HS-5 (cell line): Measurements from ENCODE around the gene COL21A1.

Experiments
- DNase-seq: peaks from one replicate; pipeline ENCODE4 v3.0.0-alpha.2; 2012; ENCODE audit warnings: low read depth

COL21A1 gene

DNA sequence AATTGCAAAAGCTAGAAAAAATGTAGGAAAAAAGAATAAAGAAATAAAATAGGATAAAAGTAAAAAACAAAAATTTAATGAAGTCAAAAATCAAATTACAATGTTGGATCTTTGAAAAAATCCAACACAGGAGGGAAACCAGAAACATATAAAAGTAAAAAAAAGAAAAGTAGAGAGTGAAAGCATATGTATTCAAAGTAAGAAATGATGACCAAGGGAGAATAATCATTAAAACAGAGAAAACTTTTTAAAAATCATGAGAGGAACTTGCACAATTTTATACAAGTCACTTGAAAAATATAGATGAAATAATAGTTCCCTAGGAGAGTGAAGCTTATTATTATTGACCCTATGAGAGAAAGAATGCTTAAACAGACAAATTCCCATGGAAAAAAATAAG, 138.2 kb downstream of the COL21A1 start:
- no peak for DNase-seq

DNA sequence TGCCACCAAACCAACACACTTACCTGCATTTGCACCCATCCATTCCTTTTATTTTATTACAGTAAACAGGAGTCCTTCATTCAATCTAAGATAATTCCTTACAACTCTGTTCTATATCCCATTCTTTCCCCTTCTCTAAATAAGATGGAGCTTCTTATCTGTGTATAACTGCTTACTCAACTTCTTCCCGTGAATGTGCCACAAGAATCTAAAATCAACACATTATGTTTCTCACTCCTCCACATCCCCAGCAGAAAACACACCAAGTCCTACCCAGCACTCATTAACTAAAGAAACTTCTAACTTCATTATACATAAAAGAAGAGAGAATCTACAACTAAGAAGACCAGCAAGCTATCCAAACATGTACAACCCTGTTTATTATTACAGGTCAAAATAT, 141.1 kb downstream of the COL21A1 start:
- DNase-seq, result no peak

DNA sequence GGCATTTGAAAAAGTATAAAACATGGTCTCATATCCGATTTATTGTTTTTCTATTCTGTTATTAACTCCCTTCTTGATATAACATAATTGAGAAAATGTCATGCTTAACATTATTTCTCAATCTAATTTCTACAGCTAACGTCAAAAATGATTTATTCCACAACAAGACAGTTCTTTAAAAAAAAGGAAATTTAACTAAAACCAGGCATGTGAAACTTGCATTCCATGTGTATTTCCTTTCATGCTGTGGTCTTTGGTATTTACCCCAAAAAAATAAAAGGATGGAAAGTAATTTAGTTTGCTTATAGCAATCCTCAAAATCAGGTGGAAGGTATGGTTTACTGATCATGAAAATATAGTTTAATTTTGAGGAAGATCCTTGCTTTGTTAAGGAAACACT, 142.8 kb downstream of the COL21A1 start:
- no peak for DNase-seq

DNA sequence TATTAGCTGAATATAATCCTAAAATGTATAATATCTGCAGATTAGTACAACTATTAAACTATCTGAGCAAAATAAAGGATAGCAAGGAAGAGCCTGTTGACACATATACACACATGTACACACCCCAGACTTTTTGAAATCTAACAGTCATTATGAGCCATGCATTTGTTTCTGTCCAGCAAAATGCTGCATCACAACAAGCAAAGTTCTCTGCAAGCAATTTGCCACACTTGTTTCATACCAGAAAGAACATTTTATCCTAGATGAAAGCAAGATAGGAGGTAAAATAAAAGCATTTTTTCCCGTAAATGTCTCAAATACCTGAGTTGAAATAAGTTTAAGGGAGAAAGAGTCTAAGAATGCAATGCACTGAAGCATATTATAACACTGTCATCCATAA, 145.2 kb downstream of the COL21A1 start:
- DNase-seq, result no peak

DNA sequence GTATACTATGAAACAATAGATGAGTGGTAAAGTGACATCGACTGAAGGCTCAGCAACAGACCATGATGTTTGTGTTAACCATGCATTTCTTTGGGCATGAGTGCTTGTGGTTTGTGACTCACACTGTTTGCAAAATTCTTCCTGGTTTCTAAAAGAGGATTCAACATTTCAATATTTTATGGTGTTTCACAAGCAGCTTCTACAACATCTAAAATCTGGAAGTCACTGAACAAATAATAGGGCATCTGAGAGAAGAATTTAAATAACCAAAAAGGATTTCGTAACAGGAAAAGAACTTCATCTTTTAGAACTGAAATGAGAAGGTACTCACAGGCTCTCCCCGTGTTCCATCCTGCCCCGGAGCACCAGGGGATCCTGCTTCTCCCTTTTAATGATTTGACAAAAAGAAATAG, 146.2 kb downstream of the COL21A1 start:
- DNase-seq, result peak; percentile 98

DNA sequence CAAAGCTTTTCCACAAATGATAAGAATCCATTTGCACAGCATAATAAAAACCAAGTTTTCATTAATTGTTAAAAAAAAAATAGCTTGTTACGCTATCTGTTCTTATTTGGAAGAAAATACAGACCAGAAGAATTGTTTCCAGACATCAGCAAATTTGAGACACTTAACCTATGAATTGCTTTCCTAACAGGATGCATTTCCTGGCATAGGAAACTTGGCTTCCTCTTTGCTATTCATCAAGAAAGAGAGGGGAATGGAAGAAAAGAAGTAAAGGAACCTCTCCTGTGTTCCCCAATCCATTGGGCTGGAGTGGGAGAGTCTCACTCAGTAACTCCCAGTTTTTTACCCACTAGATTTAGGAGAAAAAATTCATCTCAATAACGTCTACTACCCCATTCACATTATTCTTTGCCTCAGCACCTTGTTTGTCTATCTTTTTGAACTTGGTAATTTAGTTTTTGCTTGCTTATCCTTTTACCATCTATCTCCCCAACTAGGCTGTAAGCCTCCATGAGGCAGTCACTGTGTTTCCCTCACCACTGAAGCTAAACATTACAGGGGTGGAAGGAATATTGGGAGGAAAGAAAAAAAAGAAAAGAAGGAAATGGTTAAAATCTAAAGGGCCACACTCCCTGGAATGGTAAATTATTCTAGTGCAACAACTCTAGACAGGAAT, 150.3 kb downstream of the COL21A1 start:
- no peak for DNase-seq

DNA sequence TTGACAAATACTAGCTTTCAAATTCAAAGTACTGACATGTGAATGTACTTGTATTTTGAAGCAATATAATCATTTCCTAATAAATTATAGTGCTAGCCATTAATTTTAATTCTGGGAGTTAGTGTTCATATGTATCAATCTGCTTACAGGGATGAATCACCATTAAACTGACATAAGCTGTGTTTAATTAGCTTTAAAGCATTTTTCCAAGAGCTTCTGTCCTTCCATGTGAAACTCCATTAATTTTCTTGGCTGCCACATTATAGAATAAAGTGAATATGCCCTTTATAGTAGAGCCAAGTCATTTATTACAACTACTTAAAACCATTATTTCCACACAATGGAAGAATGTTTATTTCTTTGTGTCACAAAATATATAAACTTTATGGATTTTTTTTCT, 150.8 kb downstream of the COL21A1 start:
- DNase-seq, result no peak

DNA sequence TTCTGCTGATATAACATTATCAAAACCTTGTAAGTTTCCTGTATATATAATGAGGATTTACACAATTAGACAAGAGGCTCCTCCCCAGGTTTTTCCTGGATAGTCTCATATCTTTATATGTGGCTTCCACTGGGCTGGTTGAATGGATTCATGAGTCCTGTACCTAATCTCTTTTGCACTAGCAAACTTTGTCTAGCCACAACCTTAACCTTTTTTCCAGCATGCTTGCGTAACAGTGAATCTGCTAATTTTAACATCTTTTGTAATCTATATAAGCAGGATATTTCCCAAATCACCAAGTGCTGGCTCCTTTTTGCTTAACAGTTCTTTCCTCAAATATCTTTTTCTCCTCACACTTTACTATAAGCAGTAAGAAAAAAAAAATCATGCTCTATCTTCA, 153.6 kb downstream of the COL21A1 start:
- no peak for DNase-seq

DNA sequence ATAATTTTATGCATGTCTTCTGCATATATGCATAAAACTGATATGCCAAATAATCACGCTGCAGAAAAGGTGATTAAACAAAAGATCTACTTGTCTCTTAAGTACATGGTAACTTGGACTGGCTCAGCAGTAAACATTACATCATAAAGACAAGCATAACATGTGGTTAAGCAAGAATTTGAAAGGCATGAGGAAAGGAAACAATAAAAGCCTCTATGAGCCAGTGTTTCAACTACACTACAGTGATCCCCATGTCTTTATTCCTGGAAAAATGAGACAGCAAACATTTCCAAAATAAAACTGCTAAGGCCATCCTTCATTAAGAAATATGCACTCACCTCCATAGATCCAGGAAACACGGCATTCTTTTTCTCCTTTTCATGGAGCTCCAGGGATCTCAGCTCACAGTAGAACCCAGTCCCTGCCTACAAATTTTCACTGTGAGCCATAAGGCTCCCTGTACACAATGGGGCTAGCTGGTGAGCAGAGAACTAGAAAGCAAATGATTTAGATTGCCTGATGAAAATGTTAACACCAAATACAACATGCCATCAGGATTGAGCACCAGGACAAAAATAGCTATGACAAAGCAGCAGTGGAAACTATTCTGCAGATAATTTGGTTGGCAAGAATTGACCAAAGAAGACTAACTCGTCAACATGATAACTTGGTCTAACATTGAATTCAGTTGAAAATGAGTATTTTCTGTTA, 156.1 kb downstream of the COL21A1 start:
- peak; percentile 54 for DNase-seq

DNA sequence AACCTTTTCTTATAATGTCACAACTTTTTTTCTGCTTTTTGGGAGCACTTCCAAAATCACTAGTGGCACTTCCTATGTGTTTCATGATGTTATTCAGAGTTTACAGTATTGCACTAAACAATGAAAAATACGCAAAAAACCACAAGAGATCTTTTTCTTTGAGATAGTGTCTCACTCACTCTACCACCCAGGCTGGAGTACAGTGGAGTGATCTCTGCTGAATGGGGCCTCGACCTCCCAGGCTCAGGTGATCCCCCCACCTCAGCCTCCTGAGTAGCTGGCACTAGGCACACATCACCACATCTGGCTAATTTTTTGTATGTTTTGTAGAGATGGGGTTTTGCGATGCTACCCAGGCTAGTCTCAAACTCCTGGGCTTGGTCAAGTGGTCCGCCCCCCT, 158.7 kb downstream of the COL21A1 start:
- DNase-seq, result no peak

DNA sequence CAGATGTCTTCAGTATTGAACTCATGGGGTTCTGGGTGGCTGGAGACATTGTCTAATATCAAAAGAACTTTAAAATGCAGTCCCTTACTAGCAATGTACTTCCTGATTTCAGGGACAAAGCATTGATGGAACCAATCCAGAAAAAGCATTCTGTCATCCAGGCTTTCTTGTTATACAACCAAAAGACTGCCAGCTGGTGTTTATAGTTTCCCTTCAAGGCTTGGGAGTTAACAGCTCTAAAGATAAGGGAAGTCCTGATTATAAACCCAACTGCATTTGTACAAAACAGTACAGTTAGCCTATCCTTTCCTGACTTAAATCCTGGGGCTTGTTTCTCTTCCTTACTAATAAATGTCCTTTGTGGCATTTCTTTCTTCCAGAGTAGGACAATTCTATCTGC, 160.0 kb downstream of the COL21A1 start:
- DNase-seq, result no peak

DNA sequence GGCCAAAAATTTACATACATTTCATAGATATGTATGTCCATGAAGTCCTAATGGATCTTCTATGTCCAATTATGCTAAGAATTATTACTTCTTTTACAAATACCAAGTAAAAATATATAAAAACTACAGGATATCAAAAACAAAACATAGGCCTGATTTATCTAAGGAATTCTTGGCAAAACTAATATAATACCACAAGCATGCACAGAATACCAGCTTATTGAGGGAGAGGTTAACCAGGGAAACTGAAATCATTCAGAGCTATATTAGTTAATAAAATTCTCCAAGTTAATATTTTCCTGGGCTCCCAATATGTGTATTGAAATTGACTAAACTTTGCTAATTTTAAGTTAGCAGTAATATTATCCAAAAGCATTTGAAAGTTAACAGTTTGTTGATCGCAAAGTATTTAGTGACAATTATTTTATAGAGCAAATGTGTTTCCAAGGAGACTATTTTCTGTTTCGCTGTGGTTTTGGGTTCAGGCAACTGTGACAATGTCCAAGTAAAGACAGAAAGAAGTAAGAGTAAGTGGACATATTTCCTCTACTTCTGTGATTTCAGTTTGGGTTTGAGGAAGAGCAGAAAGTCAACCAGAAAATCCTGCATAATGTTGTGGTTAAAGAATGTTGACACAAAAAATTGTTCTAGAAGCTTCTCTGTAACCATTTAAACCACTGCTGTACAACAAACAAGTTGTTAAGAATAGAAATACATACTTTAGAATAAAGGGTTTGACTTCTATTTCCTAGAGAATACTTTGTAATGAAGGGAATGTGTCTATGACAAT, 167.4 kb downstream of the COL21A1 start:
- no peak for DNase-seq

DNA sequence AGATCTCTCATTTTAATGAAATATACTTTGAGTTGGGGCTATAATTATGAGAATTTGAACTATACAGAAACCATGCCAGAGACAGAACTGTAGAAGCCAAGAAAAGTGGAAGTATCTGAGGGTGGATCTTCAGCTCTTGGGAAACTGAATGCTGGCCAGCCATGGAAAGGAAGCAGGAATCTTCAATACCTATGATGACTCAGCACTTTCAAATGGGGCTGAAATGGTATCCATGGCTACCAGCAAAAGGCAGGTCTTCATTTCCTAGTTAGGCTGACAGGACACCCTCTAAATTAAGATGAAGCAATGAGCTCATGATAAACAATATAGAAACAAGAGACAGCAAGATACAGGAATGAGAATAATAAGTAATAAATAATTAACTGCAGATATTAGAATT, 171.3 kb downstream of the COL21A1 start:
- no peak for DNase-seq

DNA sequence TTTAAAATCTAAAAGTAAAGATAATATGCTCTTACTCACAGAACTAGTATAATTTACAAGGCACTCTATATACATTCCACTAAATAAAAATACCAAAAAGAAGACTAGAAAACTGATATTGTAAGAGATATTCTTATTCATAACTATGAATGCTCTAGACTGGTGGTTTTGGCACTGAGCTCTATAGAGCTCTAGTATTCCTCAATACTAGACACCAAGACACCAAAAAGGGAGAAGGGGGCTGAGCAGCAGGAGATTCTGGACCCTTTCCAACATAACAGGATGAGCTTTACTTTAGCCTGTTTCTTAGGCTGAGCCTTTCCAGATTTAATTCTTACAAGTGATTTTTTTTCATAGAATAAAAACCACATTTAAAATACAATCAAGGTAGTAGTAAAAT, 173.6 kb downstream of the COL21A1 start:
- no peak for DNase-seq

DNA sequence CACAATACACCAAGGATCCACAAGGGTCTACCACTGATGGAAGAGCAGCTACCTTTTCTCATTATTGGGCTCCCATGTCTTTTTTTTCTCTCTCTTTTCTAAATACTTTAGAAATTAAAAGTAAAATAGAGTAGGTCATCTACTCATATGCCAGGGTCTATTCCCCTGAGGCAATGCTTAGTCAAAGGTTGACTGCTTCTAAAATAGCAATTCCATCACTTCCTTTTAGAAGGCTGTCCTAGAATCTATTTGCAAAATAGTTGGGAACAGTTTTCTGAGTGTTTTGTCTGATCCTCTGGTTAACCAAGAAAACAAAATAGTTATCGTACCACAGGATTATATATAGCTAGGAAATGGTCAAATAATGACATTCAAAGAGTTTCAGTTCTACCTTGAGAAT, 174.1 kb downstream of the COL21A1 start:
- no peak for DNase-seq

DNA sequence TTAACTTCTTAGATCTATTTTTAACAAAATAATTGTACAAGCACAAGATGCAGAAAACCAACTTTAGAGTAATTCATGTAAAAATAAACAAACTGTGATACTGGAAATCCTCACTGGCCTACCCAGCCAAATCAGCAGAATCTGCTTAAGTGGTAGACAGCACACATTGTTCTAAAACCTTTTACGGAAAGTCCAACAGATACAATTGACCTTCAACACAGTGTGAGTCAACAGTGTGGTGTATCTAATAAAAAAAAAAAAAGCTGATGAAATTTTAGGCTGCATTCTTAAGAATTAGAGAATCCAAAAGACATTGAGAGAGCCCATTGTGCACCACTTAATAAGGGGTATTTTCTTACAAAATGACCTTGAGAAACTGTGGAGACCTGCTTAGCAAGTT, 174.5 kb downstream of the COL21A1 start:
- DNase-seq, result no peak

DNA sequence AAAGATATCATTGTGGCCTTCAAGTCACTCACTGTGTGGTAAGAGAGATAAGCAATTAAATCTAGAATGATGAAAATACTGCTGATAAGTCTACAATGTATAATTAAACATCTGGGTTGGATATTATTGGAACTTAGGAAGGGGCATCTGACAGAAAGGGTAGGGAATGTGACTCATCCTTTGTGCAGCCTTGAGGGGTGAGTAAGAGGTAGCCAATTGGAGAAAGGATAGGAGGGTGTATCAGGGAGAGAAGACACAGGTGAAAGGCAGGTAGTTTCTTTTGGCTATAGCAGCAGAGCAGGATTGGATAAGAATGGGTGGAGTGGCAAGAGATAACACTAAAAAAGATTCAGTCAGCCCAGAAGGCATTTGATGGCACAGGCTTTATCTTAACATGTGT, 182.0 kb downstream of the COL21A1 start:
- no peak for DNase-seq

DNA sequence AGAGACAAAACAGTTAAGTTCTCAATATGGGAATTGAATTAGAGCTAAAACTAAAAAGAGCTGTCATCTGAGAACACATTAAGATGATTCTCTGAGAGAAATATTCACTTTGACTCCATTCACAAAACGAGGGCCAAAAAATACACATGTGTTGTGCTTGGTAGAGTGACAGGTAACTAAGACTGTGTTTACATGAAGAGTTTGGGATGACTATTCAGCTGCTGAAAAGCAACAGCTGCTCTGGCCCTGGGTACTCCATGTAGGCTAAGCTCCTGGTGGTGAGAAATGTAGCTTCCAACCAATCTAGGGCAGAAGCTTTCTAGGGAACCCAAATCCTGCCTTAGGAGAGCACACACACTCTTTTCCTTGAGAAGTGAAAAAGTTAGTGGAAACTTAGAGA, 184.5 kb downstream of the COL21A1 start:
- no peak for DNase-seq

DNA sequence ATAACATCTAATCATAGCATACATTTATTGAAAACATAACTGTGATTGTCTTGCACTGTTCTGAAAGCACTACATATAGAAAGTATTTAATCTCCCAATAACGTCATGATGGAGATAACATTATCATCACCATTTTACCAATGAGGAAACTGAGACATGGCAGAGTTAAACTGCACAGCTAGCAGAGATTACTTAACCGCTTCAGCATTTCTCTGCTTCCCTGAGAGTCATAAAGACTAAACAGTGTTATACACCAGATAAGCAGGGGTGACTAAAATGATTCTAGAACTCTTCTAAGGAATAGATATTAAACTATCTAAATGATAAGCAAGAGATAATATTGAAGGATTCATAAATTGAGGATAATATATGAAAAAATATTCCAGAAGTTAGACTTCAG, 188.7 kb downstream of the COL21A1 start:
- DNase-seq, result no peak

DNA sequence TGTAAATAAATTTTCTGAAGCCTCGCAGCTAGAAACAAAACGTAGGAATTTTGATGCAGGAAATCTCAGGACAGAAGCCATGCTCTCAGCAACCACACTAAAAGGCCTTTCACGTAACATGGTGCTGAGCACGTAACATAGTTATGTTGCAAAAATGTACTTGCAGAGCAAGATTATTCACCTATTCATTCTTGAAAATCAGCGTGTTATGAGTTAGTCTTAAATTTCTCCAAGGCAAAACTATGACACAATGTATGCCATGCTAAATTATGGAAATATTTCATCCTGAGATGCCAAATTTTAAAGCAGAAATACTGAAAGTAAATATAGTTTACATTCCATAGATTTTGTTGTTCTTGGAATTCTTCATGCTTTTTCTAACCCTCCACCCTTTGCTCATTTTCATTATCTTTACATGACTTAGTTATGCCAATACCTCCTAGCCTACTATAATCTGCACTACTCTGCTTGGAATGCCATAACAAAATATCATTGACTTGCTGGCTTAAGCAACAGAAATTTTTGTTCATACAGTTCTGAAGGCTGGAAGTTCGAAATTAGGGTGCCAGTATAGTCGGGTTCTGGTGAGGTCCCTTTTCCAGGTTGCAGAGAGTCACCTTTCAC, 192.2 kb downstream of the COL21A1 start:
- no peak for DNase-seq

DNA sequence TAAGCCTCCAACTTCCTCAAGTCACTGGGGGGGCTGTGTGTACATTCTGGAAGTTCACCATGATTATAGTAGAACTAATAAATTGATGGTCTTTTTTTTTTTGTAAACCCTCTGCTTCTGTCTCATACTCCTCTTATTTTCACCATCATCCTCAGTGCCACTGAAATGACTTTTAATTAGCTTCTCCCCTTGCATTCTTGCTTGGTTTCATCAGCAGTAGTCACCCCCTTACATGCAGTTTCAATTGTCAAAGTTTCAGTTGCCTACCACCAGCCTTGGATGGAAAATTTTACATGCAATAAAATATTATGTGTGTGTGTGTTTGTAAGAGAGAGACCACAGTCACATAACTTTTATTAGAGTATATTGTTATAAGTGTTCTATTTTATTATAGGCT, 196.2 kb downstream of the COL21A1 start:
- no peak for DNase-seq

DNA sequence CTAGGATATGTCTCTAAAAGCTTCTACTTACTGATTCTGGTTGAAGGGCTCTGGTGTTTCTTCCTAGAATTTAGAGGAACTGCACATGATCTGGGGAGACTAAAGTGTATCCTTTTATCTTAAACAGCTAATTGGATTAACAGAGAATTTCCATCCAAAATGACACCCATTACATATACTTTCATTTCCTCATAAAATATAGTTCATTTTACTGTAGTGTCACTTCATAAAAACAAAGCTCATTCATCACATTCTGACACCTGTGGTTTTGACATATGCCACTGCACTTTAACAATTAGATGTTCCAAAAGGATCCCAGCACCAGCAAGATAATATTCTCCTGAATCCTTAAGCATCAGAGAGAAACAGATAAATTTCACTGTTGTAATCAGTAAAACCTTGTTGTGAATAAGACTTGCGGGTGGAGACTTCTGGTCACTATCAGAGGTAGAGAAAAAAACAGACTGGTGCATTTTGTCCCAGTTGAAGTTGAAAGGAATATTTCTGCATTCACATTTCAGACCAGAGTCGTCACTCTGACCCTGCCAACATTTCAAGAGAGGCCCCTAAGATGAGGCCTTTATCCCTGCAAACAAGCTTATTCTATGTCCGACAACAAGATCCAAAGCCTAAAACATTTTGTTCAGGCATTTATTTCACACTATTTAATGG, 196.7 kb downstream of the COL21A1 start:
- DNase-seq, result no peak
